Left hindlimb (tissue), 1 donor: ENCODE results near the gene MARCHF4.
"Not testable (repeated sequence)": the region's sequence is repeated elsewhere in the genome, so short reads cannot be mapped to it uniquely, and the experiment has no call there.

Source experiments
- DNase-seq: peaks from one replicate; pipeline ENCODE4 v3.0.0-alpha.2; 2018

Gene MARCHF4

DNA sequence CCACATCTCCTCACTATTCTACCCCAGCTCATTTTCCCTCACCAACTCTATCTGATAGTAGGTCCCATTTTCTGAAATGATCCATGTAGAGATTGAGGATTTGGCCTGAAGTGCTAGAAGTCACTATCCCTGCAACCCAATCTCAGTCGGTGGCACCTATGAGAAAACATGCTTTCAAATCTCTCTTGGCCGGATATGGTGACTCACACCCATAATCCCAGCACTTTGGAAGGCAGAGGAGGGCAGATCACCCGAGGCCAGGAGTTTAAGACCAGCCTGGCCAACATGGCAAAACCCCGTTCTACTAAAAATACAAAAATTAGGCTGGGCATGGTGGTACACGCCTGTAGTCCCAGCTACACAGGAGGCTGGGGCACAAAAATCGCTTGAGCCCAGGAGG, 19.1 kb upstream of the MARCHF4 start:
- no peak for DNase-seq

DNA sequence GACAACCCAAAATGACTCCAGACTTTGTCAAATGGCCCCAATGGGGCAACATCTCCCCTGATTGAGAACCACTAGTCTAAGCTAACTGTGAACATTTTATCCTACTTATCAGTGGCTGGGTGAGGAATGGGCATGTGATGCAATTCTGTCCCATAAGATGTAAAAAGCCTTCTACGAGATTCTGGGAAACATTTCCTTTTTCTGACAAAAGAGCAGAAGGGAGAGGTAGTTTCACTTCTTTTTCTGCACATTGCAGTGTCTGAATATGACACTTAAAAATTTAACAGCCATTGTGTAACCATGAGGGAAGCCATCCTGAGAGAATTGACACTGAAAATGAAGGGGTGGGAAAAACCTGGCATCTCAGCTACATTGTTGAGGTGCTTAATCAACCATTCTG, 17.3 kb upstream of the MARCHF4 start:
- no peak for DNase-seq

DNA sequence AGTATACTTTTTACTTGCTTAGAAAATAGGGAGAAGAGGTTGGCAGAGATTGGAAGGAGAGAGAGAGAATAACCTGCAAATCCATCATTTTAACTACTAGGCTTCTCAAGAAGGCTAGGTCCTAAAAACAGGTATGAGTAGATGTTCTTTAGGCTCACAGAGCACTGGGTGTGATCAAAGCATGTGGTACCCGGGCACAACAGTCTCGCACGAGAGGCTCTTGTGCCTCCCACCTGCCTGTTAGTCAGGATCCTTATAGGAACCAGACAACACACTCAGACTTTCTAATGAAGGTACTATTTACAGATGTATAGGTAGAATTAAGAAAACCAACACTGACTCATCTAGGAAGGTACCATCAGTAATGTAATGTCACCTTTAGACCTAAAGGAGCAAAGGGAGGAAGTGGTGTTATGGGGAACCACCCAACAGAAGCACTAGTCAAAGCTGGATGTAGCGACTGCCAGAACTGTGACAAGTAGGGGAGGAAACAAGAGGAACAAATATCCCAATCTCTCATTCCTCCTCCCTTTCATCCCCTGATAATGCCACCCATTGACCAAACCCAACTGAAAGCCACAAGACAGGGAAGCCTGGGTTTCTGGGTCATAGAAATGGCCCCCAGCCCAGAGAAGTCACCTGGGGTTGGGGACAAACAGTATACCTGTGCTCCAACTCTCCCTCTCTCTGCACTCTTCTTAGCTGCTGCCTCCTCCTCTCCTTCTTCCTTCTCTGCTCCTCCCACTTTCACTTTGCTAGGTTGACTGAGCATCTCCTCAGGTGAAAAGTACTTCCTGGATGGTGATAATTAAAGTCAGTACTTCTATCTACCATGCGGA, 16.0 kb upstream of the MARCHF4 start:
- no peak for DNase-seq

DNA sequence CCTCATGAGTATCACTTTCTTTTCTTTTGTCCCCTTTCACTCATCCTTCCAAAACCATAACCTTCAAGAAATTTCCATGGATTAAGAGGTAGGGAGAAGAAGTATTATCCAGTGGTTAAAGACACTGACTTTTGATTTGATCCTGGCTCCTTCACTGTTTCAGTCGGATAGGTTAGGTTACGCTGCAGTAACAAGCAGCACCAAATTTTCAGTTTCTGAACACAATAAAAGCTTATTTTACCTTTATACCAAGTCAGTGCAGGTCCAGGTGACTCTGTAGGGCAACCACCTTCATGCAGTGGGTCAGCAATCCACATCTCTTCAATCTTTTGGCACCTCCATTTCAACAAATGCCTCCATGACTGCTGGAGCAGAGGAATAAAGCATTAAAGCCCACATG, 15.0 kb upstream of the MARCHF4 start:
- no peak for DNase-seq

DNA sequence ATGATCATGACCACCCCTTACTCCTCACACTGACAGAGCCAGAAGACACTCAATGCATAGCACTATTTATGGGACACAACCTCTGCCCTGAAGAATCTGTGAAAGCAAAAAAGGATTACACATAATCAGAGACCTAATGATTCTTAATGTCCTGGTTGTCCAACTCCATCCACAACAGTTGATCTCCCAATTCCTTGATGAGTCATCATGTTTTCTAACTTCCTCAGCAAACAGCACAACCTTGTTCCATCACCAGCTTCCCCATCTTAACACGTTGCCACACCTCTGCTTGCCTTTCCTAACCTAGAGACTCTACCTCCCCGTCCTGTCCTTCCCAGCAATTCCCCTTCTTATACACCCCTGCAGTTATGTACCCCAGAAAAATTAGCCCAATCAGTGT, 13.2 kb upstream of the MARCHF4 start:
- DNase-seq: no peak

DNA sequence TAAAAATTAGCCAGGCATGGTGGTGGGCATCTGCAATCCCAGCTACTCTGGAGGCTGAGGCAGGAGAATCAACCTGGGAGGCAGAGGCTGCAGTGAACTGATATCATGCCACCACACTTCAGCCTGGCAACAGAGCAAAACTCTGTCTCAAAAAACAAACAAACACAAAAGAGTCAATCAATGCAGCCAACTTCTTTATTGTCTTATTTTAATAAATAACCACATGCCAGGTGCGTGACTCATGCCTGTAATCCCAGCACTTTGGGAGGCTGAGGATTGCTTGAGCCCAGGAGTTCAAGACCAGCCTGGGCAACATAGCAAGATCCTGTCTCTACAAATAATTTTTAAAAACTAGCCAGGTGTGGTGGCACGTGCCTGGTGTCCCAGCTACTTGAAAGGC, 12.1 kb upstream of the MARCHF4 start:
- DNase-seq: not testable (repeated sequence)

DNA sequence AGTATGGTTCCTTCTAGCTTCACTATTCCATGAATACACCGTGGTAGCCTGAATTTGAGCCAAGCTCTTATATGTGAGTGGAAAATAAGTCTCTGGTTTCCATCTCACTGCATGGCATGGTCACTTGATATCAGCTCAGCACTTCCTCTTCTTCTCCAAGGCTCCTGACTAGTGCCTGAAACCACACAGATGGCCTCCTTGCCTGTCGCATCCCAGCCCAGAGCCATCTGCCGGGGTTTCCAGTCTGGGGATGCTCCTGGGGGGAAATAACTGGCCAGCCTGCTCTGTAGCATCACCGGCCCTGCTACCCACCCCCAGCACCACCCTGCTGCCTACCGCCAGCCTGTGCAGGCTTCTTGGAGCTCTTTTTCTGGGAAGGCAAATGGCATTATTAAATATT, 7.7 kb upstream of the MARCHF4 start:
- DNase-seq: no peak

DNA sequence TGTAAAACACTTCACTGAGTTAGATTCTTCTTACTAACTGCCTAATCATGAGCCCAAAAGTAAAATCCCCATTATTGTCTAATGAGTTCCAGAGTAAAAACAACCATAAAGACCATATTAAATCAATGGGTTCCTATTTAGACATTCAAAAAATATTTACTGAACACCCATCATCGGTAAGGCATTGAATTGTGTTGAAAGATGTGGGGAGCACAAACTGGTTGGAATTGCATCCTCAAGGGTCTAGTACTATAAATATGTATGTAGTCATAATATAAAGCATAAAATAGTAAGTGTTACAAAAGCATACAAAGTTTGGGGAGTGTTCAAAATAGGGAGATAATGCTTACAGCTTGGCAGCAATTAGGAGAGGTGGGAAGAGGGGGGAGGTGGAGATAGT, 3.0 kb upstream of the MARCHF4 start:
- DNase-seq: no peak

DNA sequence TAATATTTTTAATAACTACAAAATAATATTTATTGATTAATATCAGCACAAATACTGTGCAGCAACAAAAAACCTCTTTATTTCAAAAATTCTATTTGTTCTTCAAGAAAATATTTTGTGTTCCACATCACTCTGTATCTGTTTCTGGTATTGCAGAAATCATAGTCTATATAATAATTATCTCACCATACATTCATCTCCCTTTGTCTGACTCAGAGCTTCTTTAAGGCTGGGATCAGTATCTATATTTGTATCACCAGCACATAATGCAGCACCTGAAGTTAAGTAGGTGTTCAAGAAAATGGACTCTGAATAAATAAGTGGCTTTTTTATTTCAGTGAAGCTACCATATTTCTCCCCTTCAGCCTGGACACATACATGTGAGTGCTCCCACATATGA, 1.6 kb upstream of the MARCHF4 start:
- DNase-seq: no peak

DNA sequence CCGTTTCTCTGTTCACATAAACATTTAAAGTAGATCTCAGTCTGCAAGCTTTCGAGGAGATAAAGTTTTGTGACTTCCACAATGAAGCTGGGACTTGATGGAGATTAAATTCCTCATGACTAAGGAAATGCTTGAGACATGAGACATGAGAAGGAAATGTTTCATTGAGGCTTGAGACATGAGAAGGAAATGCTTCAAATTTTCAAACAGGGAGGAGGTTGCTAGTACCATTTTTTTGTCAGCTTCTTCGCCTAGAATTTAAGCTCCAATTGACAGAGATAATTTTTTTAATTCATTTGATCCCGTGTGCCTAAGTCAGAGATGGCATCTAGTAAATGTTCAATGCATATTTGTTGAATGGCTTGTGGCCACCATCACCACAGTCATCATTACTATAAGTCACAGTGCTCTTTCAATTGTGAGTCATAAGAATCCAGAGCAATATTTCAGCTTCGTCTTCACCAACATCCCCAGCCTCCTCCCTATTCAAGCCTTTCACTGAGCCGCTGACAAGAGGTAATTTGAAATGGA, 543 bp upstream of the MARCHF4 start:
- DNase-seq: no peak

DNA sequence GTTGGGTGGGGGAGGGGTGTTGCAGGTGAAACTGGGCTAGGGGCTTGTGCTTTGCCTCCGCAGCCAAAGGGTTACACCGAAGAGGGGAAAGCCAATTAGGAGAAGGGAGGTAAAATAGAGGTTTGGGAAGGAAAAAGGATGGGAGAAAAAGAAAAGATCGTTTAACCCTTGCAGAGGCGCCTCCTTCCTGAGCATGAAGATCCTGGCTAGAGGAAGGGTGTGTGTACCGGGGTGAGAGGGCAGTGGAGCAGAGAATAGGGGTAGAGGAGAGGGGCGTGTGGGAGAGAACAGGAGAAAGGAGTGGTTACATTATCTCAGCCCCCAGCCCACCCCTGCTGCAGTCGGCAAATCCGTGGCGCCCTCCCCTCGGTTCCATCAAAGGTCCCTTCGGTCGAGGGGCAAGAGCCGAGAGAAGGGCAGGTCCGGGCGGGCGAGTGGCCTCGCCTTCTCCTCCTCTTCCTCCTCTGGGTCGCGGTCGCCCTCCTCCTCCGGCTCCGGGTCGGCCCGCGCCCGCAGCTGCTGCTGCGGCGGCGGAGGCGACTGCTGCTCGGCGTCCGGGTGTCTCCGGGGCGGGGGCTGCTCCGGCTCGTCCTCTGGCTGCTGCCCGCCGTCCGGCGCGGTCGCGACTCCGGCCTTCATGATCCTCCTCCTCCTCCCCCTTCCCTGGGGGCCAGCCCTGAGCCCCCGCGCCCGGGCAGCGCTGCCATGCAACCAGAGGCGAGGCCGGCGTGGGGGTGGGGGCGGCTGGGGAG, 1.1 kb downstream of the MARCHF4 start:
- no peak for DNase-seq

DNA sequence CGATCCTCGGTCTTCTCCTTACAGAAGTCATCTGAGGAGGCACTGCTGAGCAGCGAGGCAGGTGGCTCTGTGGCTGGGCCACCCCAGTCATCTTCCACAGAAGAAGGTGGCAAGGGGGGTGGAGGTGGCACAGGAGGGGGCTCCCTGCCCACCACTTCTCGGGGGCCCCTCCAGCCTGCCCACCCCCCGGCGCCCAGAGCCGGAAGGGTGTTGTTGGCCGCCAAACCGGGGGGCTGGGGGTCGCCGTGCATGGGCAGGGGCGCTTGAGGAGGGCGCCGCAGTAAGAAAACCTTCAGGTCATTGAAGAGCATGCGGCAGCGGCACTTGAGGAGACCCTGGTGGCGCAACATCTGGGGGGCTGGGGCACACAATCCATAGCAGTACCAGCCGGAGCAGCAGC, 2.5 kb downstream of the MARCHF4 start:
- DNase-seq: no peak

DNA sequence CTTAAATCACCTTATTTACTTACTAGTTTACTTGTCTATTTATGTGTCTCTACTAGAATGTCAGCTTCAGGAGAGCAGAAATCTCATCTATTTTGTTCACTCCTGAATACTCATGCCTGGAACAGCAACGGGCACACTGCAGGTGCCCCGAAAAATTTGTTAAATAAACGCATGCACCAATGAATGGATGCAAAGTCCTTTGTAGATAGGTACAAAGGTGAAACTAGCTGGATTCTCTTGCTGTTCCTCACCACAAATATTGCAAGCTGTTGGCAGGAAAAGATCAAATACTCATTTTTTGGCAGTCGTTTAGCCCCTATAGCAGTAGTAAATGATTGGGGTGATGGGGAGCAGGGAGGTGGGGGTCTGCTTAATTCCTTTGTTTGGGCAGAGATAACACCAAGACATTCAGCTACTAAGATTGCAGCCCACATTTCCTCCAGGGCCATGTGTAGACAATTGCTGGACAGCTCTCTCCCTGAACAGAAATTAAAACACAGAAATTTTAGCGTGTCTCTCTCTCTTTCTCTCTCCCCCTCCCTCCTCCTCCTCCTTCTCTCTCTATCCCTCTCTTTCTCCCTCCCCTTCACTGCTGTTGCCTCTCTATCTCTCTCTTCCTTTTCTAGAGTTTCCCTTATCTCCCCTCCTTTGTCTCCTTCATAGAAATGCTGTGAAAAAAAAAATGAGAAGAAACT, 5.4 kb downstream of the MARCHF4 start:
- no peak for DNase-seq

DNA sequence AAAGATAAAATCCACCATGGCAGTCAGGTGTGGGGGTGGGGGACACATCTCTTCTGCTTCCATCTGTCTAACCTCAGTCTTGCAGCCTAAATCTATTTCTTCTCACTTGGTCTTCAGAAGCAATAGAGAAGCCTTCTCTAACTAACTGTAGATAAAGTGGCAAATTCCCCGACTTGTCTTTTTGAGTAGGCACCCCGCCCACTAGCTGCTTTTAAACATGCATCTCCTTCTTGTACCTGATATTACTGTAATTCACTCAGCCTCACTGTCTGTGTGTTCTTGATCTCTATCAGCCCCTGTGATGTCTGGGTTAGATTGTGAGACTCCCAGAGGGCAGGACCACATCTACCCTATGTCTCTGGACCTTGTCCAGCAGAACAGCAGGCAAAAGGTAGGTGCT, 6.8 kb downstream of the MARCHF4 start:
- DNase-seq: no peak

DNA sequence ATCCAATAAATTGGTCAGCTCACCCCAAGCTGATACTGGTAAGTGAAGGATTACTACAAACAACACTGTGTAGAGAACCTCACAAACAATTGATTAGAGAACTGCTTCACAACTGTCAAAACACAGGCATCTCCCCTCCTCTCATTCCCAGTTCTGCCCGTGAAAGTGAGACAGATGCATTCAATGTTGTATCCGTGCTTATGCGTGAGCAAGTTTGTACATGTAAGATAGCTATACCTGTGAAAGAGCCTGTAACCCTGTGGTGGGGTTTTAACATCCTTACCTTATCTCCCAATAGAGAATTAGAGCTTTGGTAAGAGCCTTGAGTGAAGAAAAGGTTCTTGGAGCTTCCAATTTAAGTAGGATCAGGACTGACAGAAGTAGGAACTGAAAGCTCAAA, 9.1 kb downstream of the MARCHF4 start:
- DNase-seq: no peak

DNA sequence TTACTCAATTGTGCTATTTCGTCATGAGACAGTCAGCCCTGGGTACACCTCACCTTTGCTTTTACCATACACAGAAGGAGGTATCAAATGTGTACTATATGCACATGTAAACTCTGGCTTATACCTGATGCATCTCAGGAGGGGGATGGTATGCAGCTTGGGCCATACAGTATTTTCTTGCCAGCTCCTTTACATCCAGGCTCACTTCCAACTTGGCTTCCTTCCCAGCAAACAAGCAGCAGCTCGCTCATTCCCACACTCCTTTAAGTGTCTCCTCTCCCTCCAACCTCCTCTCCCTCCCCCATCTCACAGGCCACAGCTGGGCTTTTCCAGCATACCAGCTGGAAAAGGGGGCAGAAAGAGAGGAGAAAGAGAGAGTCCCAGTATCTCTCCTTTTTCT, 9.6 kb downstream of the MARCHF4 start:
- DNase-seq: no peak

DNA sequence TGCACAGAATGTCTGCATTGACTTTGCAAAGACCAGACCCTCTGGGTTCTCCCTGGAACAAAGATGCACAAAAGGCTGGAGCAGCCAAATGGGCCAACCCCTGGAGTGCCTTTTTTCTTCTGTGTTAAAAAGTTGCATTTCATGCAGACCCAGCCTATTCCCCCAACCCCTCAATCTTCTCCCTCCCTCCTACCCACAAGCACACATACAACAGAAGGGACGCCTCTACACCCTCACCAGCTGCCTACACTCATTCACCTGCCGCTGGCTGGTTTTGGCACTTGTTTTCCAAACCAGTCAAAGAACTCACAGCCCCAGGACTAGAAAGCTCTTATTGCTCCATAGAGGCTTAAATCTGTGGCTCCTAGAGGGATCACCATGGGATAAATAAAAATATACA, 16.6 kb downstream of the MARCHF4 start:
- no peak for DNase-seq

DNA sequence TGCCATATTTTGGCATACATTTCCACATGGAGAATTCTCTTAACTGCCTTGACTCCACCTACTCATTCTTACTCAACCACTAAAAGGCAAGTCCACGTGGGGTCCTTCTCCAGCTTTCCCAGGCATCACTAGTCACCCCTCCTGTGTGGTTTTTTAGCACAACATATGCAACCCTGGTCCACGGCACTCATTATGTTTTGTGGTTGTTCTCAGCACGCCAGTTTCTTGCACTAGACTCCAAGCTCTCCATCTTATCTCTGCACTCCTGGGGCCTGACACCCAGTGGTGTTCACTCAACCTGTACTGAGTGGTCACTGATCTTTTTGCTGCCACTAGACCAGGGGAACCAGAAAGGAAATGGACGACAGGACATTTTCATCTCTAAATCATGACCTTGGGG, 18.0 kb downstream of the MARCHF4 start:
- no peak for DNase-seq

DNA sequence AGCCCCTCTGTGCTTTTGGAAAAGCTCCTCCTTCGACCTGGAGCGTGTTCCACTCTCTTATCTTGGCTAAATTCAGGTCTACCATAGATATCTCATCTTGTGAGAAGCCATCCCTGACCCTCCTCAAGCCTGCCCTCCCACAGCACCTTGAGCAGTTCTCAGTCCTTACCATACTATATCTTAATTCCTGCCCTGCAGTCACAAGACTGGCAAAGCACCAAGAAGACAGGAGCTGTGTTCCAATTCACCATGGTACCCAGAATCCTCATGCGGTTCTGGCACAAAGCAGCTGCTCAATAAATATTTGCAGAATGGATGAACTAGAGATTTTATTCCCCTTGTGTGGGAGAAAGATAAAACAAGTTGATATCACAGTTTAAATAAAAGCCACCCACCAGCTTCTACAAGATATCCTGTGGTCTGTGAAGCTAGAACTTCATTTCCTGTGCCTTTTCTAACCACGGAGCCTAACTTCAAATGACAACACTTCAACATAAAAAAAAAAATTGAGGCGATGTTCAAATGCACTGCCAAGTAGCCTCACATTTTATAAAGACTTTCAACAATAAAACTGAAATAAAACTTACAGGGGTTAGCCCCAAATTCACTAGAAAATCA, 19.5 kb downstream of the MARCHF4 start:
- no peak for DNase-seq

DNA sequence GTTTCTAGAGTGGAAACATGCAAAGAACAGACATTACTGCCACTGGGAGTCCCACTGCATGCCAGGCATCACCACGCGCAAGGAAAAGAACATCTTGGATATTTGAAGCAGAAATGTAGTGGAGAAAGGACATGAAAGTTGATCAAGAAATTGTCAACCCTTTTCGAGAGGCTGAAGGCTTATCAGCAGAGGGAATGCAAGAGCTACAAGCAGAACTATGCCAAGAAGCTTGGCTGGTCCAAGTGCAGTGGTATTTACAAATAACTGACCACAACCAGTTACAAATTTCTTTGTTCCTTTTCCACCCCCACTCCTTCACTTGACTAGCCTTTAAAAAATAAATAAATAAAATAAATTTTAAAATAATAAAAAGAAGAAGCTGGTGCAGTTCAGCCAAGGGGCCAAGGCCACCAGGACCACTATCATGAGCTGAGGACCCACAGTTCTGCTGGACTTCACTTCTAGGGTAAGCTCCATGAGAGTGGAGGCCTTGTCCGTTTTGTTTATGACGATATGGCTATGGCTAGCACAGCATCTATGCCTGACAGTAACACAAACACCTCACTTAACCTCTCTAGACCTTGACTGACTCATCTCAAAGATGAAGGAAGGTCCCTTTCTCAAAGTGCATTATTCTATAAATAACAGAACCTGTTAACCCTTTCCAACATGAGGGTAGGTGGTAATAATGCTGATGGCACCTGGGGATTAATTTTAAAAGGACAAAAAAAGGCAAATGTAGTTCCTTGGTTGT, 20.9 kb downstream of the MARCHF4 start:
- DNase-seq: no peak

DNA sequence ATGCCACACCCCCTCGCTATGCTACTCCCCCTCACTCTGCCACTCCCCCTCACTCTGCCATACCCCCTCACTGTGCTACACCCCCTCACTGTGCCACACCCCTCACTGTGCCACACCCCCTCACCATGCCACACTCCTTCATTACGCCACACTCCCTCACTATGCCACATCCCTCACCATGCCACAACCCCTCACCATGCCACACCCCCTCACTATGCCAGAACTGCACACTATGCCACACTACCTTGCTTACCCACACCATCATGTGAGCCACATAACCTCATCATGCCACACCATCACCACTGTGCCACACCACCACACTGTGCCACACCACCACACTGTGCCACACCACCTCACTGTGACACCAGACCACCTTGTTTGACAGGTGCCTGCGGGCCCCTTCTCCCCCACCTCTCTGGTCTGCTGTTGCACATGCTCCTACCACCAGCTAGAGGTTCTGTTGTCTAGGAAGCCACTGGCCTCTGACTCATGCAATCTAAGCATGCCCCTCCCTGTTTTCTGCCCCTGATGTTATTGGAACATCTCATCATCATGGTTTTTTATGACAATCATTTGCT, 22.0 kb downstream of the MARCHF4 start:
- no peak for DNase-seq

DNA sequence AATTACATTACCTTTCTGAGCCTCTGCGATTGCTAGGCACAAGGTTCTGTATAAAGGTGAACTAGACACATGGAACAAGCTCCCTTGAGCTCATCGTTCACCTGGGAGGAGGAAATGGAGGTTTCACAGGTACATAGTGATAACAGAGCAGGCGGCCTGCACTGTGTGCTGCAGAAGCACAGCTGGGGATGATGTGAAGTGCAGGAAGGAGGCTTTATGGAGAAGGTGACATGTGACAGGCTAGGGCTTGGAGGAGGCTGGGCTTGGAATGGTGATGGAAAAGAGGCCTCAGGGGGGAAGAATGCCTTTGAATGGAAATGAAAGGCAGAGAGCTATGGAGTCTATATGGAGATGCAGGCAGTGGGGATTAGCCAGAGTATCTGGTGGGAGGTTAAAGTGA, 22.9 kb downstream of the MARCHF4 start:
- DNase-seq: no peak
